Stimulated activated CD4-positive, alpha-beta T cell treated with anti-CD3 and anti-CD28 coated beads, Interleukin-4, amount 100 ng/mL, for 1 hour (primary cell): ENCODE results near the gene C19orf33.

Source experiments
- DNase-seq: peaks from one replicate; pipeline ENCODE4 v3.0.0-alpha.2; 2020

C19orf33 gene

DNA sequence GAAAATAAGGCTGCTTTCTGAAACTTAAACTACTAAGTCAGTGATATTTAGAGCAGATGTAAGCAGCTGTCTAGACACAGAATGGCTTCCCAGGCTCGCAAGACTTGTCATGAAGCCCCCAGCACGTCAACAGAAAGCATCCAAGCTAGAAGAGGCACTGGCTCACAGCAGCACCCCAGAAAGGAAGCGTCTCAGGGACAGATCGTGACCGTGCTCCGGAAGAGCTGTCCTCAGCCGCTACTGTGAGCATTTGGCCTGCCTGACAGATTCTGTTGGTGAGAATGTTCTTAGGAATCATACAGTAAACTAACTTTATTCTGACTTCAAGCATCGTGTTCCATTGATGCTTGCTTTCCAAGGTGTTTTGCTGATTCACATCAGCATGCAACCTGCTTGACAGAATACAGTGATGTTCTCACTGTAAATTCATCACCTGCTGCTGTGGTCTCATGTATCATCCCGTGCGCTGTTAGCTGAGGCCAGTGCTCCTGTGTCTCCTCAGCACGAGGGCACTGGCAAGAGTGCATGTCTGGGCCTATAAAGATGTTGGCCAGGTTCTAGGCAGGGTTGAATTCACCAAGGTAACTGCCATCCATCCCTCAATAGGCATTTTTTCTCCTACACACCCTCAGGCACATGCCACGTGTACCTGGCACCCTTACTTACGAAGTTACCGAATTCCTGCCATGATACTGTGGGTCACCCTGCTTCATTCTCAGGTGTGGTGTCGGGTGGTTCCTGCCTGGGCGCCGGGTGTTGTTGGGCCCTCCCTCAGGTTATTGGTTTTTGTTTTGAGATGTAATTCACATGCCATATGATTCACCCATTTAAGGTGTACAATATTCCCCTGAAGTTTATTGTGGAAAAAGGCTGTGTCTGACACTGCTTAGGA is 23.8 kb upstream of the C19orf33 start:
- no peak for DNase-seq

- no peak for DNase-seq
Measured at GRCh38 chr19:38281811-38282566, 22.1 kb upstream of the C19orf33 start.

DNA sequence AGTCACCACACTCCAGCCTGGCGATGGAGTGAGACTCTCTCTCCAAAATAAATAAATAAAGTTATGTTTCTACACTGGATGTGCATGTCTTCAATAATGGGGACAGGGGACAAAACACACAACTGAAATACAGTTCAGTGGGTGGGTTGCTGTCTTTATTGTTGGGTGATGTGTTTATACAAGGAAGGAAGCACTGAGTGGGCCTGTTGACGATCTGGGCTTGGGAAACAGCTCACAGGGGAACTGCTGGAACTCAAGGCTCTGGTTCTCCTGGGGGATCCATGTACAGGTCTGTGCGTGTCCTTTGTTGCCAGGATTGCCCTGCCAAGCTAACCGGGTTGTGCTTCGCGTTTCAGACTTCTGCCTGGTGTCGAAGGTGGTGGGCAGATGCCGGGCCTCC is 20.8 kb upstream of the C19orf33 start:
- no peak for DNase-seq

DNA sequence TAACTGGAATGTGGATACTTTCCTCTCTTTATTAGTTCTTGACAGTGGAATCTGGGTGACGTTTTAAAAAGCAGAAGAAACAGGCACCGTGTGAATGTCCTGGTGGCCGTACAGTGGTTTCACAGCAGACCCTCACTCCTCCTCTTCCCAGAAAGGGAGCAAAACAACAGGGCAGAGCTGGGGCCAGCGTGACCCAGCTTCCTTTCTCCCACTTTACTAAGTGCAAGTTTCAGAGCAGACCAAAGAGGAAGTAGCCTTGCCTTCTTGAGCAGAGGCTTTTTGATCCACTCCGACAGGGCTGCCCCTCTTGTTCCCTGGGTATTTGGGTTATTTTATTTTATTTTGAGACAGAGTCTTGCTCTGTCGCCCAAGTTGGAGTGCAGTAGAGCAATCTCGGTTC is 19.6 kb upstream of the C19orf33 start:
- DNase-seq = no peak

- DNase-seq = no peak
Measured at GRCh38 chr19:38285567-38285966, 18.5 kb upstream of the C19orf33 start.

DNA sequence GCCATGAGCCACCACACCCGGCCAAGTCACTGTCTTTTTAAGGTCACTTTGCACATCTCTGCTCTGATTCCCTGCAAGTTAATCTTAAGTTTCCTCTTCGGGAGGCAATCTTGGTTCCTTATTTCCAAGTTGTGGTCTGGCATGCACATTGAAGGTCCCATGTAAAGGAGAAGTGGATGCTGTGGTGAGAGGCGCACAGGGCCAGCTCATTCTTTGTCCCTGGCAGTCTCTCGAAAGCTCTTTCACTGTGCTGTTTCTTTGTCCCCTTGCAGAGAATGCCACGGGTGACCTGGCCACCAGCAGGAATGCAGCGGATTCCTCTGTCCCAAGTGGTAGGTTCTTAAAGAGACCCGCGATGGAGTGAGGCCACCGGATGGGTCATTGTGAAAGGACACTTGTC is 16.4 kb upstream of the C19orf33 start:
- no peak for DNase-seq

DNA sequence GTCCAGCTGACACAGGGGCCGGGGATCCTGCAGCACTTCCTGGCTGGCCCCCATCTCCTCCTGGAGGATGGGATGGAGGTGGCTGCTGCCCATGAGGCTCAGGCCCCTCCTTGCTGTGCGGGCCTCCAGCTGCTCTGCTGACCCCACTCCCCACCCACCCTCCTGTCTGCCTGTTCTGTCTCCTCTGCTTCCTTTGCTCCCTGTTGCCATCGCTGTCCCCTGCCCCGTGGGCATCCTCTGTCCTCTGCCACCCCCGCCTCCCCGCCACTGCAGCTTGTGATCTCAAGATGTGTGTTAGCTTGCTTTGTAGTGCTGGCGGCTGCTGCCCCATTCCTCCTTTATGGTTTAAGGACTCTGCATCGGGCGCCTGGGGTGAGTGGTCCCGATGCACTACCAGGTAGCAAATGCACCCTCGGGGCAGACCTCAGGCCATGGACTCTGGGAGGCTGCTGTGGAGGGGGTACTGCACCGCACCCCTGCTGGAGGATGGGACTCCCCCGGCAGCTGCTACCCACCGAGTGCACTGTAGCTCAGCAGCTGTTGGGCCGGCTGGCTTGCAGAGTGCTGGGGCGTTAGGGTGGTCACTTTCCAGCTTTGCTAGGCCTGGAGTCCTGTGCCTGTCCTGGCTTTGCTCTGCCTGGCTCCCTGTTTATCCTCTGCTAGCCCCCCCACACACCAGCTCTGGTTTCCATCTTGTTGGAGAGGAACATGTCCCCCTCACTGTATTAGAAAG is 15.8 kb upstream of the C19orf33 start:
- no peak for DNase-seq

GRCh38 chr19:38289955-38290354 is 14.1 kb upstream of the C19orf33 start:
- DNase-seq = no peak

GRCh38 chr19:38290631-38291147 is 13.4 kb upstream of the C19orf33 start:
- DNase-seq = no peak

DNA sequence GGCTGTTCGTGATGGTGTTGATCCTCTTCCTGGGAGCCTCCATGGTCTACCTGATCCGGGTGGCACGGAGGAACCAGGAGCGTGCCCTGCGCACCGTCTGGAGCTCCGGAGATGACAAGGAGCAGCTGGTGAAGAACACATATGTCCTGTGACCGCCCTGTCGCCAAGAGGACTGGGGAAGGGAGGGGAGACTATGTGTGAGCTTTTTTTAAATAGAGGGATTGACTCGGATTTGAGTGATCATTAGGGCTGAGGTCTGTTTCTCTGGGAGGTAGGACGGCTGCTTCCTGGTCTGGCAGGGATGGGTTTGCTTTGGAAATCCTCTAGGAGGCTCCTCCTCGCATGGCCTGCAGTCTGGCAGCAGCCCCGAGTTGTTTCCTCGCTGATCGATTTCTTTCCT is 12.2 kb upstream of the C19orf33 start:
- DNase-seq = no peak

GRCh38 chr19:38293281-38293680 is 10.8 kb upstream of the C19orf33 start:
- no peak for DNase-seq

- no peak for DNase-seq
Measured at GRCh38 chr19:38294090-38294489, 10.0 kb upstream of the C19orf33 start.

- DNase-seq = no peak
Measured at GRCh38 chr19:38298821-38299680, 5.0 kb upstream of the C19orf33 start.

GRCh38 chr19:38304352-38304865 is 358 bp downstream of the C19orf33 start:
- DNase-seq = no peak

DNA sequence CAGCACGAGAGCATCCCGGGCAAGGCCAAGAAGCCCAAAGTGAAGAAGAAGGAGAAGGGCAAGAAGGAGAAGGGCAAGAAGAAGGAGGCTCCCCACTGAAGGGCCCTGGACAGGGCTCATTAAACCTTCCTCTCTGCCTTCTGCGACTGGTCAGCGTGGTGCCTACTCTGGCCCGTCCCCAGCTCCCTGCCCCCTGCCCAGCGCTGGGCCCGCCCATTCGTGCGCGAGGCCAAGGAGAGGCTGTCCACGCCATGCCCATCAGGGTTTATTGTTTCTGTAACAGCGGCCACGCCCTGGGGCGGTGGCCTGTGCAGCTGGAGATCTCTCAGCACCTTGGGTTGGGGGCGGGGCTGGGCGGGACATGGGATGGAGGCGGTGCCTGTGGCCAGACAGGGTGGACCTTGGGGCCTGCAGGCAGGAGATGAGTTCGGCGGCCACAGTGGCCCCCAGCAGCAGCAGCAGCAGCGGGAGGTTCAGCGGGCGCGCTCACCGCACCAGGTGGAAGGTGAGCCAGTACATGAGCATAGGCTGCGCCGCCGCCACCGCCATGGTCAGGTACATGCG is 897 bp downstream of the C19orf33 start:
- no peak for DNase-seq

GRCh38 chr19:38306236-38306635 is 2.2 kb downstream of the C19orf33 start:
- no peak for DNase-seq

- DNase-seq = no peak
Measured at GRCh38 chr19:38307076-38307475, 3.0 kb downstream of the C19orf33 start.

DNA sequence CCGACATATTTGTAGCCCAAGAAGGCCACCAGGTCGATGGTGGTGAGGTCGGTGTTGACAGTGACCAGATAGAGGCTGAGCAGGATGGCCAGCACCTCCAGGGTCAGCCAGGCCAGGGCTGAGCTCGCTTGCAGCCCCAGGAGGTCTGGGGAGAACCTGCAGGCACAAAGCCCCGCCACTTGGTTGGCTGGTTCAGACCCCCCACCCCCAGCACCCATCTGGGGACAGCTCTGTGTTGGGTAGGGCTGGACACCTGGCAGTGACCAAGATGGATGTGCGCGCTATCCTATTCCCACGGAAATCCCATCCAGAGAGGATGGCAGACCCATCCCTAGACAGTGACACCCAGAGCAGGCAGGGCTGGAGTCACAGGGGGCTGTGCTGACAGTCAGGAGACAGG is 3.5 kb downstream of the C19orf33 start:
- DNase-seq = no peak

DNA sequence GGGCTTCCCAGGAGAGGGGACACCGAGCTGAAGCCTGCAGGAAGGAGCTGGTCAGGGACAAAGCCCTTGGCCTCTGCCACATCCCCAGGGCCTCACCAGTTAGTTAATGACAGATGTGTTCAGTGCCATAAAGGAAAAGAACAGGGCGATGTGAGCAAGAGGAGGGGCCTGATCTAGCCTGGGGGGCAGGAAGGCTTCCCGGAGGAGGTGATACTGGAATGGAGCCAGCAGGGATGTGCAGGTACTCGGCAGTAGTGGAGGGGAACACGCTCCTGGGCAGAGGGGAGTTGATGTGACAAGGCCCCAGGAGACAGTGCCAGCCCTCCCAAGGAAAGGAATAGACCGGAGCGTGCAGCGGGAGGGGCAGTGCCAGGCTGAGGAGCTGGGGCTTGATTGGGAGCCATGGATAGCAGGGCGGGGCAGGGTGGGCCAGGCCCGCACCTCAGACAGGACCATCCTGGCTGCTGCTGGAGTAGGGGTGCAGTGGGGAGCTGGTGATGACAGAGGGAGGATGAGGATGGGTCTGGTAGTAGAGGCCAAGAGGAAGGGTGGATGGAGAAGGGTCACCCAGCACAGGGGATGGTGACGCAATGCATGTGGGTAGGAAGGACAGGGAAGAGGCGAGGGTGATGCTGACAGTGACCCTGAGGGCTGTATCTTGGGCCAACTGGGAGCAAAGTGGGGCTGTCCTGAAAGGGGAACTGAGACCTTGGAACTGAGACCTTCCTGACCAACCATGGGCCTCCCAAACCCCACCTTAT is 4.1 kb downstream of the C19orf33 start:
- no peak for DNase-seq

- no peak for DNase-seq
Measured at GRCh38 chr19:38308926-38309614, 5.0 kb downstream of the C19orf33 start.
